Colon (tissue), 2 donors: ENCODE data around the gene ANKRD44.

Experiments
- FAIRE-seq: peaks from 2 replicates; lab custom pipeline; 2012; peaks lifted over from hg19 to GRCh38; lab: Jason Lieb, UNC
- donor health status: control.
- donor health status: control.

The ANKRD44 gene

DNA sequence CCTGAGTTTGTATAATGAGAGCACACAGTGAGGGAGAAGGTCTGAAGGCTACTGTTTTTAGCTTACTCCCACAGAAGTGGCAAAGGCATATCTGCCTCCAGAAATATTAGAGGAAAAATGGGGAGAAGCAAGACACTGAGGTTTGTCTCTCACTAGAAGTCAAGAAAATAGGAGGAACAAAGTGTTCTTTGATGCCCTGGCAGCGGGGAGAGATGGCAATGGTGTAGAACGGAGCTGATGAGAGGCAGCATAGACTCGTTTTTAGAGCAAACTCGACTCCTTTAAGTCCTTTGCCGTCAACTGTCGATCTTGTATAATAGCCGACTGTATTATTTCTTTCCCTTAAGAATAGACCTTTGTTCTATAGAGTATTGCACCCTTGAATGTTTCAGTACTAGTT lies 73.8 kb downstream of the ANKRD44 start:
- no peak for FAIRE-seq

DNA sequence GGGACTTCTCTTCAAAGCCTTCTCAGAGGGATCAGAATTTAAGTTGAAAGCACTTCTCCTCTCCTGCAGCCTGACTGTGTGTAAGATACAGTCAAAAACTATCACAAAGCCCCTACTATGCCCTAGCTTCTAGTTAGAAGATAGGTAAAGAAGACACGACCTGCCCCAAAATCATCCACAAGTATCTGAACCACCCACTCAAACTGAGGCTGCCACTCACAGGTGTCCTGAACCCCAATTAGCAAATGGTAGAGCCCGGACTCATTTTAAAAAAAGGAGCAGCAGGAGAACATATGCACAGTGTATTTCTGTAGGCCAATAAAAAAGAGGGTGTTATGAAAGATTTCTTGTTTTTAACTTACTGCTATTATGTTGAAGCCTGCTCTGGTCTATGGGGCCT lies 74.4 kb downstream of the ANKRD44 start:
- no peak for FAIRE-seq

DNA sequence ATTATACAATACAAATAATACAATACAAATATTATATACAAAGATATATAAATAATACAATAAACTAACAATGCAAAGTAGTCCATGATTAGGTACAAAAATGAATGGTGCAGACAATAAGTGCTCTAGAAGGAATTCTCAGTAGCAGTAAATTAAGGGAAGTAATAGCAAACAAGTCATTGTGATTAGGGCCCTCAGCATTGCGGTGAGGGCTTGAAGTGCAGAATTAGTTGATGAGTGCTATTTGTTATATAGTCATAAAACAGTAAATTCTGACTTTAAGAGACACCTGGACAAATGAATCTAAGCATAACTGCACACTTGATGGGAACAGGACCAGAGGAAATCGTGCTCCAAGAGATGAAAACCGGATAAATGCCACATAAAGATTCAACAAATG lies 74.9 kb downstream of the ANKRD44 start:
- FAIRE-seq = no peak

DNA sequence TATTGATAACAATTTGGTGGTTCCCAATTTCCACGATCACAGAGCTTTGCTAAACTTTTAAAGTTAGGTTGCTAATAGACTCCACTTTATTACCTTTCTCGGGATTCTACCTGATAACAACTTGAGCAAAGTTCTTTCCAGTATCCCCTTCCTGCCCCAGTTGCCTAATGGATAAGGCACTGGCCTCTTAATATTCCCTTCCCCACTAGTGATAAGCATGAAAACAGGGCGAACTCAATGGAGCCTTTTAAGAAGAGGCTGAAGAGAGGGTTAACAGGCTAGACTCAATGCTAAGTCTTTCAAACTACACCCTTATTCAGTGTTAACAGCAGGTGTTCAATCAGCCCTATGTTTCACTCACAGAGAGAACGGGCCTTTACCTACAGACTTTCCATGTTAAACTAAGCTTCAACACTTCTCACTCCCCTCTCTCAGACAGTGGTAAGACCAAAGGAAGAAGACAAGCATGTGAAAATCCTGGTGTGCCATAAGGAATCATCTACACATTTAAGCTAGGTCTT lies 75.8 kb downstream of the ANKRD44 start:
- no peak for FAIRE-seq

DNA sequence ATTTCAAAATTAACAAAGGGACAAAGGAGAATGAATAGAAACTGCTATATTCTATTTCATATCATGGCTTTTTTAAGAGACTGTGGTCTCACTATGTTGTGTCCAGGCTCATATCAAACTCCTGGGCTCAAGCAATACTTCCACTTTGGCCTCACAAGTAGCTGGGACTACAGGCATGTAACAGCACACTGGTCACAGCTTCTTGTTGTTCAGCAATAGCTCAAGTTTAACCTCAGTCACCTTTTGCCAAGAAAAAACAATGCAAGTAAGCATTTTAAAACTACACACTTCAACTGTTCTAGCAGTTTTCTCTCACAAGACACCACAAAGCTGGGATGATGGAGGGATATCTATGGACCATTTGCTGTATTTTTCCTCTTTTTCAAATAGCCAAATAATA lies 77.1 kb downstream of the ANKRD44 start:
- FAIRE-seq = no peak

DNA sequence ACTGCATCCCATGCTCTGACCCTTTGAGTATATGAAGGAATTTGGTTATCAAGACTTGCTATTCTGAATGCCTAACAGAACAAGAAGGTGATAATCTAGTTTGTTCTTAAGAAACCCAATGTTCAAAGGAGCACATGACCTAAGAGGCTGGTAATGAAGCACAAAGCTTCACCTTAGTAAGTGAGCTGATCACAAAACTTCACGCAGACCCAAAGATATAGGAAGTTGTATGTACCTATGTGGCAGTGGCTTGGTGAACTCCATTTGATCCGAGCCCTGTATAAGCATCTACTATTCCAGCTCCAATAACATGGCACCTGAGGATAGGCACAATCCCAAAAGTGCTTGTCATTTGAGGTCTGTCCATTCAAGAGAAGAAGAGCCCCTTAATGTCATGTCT lies 78.6 kb downstream of the ANKRD44 start:
- no peak for FAIRE-seq

DNA sequence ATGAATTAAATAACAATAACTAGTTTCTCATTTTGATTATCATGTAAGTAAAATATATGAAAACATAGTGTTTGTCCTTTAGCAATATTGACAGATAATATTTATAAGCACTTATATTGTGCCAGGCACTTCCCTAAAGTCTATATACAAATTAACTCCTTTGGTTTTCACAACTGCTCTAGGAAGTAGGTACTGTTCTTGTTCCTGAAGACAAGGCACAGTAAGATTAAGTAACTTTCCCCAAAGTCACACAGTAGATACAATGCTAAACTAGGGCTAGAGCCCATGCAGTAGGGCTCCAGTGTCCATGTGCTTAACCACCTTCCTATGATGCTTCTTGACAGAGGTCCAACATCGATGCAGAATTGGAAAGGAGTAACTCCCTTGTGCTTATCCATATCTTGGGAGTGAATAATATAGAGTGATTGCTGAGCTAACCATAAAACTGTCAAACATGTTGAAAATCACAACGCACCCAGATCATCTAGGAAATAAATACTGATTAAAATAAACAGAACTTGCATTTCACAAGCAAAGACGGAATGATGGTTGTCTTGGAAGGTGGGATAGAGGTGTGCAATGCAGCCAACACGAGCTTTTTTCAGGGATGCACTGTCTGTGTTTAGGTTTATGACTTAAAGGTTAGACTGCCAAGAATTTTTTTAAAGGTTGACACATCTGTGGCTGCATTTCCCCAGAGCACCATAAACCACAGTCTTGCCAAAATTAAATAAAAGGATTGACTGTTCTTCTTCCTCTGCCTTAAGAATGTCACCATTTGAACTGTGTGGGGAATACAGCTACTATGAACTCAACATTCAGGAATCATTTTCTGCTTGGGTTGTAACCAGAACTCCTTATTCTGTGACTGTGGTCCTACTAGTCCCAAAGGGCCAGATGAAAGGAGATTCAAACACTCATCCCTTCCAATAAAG lies 80.8 kb downstream of the ANKRD44 start:
- FAIRE-seq = no peak

DNA sequence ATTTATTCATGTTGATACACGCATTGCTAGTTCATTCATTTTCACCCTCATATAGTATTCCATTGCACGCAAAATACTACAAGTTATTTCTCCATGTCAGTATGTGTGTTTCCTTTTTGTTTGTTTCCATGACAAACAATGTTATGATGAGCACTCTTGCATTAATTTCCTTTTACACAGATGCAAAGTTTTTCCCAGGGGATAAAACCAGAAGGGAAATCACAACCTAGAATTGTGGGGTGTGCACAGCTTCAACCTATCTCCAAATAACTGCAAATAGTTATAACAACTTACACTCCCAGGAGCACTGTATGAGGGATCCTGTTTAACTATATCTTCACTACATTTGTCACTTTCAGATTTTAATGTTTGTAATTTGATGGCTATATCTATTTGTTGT lies 87.1 kb downstream of the ANKRD44 start:
- no peak for FAIRE-seq

DNA sequence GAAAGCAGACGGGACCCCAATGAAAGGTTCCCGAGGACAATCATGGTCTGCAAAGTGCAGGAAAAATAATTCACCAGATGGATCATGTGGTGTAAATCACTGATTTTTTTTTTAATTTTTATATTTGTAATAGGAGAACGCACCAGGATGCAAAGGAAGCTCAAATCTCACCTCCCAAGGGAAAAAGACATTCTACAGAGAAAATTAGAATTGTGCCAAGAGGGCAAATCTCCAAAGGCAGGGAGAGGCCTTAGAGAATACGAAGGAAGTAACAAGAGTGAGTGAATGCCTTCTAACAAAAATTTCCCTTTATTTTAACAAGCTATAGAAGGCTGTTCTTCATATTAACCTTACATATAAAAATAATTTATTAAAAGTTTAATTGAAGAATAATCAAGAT lies 90.9 kb downstream of the ANKRD44 start:
- FAIRE-seq = no peak

DNA sequence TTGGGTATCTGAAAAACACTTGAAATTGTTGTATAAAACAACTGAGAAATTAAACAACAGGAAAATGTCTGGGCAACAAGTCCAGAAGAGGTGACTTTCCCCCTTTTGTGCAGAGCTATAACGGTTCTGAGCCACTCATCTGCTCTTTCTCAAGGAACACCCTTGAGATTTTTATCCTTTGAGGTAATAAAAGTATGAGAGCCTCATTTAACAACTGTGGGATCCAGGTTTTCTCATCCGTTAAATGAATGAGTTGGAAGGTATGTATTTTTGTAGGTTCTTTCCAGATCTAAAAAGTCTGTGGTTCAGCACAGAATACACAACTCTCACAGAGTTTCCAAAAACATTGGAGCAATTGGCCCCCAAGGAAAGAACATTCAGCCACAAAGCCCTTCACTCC lies 93.0 kb downstream of the ANKRD44 start:
- FAIRE-seq = no peak

DNA sequence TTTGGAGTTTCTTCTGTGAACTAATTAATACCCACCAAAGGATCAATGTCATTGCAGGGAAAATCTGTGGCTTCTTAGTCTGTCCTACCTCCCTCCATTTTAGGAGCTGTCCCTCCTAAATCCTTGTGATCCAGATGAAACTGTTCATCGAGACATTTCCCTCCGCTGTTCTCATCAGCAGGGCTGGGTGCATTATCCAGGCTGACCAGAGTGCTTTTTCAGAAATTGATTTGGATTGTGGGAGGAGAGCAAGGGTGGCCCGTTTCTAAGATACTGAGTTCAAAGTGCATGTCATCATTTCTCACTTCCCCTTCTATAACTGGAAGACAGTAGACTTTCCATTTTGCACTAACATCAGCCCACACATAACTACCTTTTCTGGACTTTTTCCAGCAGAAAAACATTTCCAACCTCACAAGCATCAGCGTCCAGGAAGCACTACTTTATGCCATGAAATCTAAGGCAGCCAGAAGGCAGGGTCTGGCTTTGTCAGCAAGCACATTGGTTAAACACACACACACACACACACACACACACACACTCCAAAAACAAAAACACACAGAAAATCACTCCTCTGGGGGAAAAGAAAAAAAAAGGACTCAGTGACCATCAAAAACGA lies 94.1 kb downstream of the ANKRD44 start:
- FAIRE-seq = no peak

DNA sequence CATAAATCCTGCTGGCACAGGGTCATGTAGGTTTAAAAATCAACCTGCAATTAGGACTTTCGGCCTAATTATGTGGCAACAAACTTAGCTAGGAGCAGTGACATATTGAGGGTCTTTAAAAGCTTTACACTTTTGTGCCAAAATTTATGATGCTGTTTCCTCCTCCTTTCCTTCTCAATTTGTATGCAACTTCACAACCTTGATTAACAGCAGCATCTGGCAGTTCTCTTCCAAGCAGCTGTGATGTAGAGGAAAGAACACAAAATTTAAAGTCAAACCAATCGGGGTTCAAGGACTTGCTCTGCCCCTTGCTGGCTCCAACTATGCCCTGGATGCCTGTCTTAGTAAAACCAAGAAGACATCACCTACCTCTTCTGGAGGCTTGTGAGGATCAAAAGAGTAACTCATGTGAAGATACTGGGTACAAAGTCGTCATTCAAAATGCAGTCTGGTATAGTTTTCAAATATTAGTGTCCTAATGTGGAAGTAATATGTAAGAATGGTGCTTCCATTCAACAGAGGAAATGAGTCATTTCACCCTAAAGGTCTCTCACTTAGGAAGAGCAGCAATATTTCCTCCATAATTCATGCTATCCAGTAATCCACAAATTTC lies 94.7 kb downstream of the ANKRD44 start:
- FAIRE-seq = no peak

DNA sequence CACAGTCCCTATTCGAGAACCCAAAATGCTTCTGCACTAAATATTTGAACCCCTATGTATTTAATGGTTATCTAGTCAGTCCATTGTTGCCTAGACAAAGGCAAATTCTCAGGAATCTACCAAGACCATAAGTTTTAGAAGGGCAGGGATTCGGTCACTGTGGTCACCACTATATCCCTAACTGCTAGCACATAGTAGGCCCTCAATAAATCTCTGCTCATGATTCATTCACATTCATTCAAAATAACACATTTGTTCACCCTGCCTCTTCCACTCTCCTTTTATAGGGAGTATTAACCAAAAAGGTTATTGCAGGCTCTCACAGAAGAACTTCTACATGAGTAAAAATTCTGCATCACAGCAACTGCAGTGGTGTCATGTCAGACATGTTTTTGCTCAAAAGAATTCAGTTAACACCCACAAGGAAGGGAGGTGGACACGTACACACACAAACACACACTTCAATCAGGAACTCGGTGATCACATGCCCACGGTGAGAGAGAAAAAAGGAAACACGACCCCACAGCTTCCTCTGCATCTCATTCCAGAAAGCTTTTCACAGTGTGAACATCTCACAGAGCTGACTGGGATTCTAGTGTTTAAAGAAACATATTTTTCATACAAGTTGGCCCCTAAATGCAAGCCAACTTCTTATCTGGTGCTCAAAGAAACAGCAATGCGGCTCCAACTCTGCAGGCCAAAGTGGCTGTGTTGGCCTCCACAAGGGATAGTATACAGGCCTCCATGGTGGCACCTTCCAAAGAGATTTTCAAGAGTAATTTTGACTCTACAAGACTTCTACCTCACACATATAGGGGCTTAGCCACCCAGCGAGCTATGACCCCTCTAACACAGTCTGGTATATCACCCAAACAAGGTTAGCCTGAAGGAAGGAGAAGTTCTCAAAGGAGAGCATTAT lies 98.0 kb downstream of the ANKRD44 start:
- FAIRE-seq = no peak

DNA sequence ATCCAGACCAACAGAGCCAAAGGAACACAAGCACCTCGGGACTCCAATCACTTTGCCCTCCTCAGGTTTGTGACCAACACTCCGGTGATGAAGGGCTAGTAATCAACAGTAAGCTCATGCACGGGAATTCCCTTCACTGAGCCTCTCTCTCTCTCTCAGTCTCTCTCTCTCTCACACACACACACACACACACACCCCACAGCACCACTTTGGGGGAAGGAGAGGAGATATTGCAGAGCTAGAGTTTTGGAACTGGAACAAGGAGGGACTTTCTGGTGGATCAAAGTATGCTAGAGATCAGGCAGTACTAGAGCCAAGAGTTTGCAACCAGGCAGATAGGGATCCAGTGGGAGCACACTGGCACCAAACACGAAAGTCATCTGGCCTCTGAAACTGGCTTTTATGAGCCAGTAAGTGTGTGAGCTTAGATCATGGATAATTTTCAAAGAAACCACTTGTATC lies 98.7 kb downstream of the ANKRD44 start:
- no peak for FAIRE-seq

DNA sequence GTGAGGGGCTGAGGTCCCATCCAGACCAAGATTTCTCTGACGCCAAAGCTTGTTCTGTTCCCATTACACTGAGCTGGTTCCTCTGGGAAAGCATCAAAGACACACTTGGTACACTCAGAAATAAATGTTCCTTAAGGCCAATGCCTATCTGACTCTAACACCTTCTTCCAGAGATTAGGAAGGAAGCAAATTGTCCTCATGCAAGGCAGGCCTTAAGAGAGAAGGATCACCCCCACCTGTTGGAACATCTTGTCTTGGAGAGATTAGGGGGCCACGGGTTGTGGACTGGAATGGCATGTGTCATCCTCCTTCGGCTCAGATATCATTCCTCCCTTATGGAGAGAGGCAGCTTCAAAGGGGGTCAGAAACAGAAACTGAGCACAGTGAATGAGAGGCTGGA lies 100.2 kb downstream of the ANKRD44 start:
- no peak for FAIRE-seq

DNA sequence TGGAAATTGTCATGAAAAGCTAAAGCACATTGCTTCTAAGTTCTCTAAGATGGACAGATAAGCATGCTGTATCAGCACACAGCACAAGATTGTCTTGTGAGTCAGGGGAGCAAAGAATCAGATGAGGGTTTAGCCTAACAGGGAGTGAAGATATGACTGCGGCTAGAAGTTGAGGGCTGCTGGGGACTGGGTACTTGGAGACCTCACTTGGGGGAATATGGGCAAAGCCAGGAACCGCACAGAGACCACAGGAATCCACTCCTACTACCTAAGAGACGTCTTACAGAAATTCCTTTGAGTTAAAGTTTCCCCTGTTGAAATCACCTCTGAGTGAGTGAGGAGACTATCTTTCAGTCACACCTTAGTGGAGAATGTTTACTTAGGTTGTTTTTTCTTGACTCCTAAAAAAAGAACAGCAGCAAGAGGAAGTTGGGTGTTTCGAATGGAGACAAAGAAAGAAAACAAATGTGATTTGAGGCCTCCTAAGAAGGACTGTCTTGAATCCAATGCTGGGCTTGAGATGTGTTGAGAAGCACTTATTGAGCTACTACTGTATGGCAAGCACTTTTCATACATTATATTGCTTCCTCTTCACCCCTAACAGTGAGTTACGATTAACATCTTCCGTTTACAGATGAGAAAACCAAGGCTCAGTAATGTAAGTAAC lies 100.7 kb downstream of the ANKRD44 start:
- FAIRE-seq = no peak

DNA sequence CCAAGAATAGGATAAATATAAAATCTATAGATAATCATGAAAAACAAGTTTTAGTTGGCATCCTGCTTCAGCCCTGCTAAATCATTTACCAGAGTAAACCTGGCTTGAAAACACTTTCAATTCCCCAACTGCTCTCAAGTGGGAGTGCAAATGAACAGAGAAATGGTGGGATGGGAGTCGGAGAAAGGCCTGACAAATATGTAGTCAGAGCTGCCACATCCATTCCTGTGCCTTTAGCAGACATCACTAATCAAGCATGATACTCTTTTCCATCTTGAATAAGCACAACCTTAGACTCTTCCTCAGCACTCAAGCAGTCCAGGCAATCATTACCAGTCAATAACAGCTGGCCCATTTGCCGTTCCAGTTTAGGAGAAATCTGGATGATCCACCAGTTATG lies 101.3 kb downstream of the ANKRD44 start:
- FAIRE-seq = no peak

DNA sequence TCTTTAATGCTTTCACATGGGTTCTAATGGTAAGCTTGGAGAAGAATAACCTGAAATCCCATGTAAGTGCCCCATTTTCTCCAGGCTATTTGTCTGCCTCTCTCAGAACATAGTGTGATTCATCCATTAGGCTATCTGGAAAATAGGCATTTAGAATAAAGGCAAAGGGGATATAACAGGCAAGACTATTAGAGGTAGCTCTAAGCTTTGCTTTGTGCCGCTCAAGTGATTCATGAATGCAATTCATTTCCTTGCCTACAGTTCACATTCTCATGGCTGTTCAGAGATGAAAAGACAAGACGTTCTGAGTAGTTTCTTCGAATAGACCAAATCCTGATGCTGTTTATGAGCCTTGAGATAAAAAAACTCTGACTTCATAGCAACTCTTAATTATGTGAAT lies 101.7 kb downstream of the ANKRD44 start:
- no peak for FAIRE-seq

DNA sequence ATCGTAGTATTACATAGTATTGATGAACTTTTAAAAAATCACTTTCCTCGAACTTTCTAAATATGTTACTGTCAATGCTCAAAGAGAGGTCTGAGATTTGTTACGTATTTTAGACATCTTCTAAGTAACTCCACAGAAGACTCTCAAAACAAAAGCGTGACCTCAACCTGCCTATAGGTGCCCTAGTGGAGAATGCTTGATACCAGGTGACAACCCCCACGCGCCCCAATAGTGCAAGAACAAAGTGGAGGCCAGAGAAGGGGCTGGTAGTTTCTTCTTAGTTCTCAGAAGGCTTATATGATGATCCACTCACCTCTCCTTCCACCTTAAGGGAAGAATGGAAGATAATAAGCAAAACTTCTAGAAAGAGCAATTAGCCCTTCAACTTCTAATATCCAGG lies 102.6 kb downstream of the ANKRD44 start:
- no peak for FAIRE-seq

DNA sequence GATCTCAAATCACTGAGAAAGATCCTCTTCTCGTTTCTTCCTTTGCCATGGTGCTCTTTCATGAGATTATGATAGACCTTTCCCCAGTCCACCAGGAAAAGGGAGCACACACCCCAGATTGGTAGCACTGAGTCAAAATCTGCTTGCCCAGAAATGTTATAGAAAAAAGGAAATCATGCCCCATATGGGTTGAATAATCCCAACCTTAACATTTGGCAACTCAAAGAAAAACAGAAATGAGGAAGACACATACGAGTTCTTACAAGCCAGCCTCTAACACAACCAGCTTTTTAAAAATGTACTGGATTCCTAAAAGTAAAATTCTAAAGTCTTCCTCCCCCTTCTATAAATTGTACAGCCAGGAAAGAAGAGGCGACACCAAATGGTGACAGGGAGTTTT lies 103.0 kb downstream of the ANKRD44 start:
- FAIRE-seq = no peak

DNA sequence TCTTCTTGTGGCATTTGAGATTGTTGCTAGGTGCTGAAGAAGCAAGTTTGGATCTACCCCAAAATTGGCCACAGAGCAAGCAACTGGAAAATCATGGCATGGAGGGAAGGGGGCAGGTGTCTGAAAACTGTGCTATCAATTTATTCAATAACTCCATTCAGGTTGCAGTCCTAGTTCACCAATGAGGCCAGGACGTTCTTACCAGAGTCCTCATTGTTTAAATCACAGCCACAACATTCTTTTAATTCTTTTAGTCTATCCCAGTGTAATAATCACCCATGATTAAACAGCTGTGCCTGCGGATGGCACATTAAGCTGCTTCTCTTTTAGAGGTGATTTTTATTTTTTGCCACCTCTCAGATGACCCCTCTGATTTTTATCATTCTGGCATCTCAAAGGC lies 103.5 kb downstream of the ANKRD44 start:
- FAIRE-seq = no peak
